ENCODE results near the gene TCF7L2.
A peak's percentile ranks its signal among the peaks of the same experiment; 100 is the strongest.

DNA sequence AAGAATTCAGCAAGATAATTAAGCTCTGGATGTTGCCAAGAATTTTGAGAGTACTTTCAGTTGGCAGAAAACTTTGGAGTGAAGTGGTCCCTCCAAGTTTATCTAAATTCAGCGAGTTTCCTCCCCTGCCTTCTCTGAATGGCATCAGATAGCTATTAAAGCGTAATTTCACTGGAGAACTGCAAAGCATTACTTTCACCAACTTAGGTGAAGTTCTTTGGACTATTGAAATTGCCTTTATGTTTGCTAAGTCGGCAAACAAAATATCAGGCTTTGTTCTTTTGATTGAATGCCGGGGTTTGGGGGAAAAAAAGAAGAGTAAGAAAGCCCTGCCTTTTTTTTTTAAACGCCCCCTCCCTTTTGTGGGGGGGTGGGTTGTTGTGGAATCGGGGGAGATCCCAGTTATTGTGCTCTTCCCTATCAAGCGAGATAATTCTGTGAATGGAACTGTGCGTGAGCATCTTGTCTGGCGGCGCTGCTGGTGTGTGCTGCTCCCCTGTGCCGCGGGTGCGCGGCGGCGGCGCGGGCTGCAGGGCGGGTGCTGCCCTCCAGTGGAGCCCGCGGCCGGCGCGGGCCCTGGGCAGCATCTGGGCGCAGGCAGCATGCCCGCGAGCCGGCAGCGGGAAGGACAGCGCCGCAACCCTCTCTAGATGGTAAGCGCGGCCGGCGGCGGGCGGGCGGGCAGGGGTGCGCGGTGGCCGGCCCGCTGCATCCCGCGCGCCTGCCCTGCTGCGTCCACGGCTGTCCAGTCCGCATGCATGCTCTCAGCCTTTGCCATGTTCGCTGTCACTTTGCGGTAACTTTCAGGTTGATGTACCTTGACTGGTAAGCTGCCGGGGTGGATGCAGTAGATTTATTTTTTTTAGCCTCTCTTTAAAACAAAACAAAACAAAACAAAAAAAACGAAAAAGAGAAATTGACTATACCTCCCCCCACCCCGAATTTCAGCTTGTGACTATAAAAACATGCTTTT lies 176.5 kb downstream of the TCF7L2 start:
- TF ChIP-seq, protein P1, sequence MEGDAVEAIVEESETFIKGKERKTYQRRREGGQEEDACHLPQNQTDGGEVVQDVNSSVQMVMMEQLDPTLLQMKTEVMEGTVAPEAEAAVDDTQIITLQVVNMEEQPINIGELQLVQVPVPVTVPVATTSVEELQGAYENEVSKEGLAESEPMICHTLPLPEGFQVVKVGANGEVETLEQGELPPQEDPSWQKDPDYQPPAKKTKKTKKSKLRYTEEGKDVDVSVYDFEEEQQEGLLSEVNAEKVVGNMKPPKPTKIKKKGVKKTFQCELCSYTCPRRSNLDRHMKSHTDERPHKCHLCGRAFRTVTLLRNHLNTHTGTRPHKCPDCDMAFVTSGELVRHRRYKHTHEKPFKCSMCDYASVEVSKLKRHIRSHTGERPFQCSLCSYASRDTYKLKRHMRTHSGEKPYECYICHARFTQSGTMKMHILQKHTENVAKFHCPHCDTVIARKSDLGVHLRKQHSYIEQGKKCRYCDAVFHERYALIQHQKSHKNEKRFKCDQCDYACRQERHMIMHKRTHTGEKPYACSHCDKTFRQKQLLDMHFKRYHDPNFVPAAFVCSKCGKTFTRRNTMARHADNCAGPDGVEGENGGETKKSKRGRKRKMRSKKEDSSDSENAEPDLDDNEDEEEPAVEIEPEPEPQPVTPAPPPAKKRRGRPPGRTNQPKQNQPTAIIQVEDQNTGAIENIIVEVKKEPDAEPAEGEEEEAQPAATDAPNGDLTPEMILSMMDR (IDR thresholded peaks at IDR 0.05), result peak; percentile 33 to 75 (median 49)
- TF ChIP-seq POLR2AphosphoS5 (IDR thresholded peaks at IDR 0.05; ENCODE audit: insufficient read depth in 1 of 2, low read depth in 1 of 2) (no peak), POLR2A (IDR thresholded peaks at IDR 0.05) (no peak)
